ENCODE measurements around the gene SLC3A2. TPM values are rescaled to one million over a fixed set of nuclear protein-coding genes. Genes with fewer than 3 reads are reported as not detected.
A peak's percentile ranks its signal among the peaks of the same experiment; 100 is the strongest.

The SLC3A2 gene
- total and polyA plus RNA-seq, 2 of the 13 experiments (the other 11 are each of a cell fraction or from before 2014, with no cell fraction given) = 213 to 226 TPM

DNA sequence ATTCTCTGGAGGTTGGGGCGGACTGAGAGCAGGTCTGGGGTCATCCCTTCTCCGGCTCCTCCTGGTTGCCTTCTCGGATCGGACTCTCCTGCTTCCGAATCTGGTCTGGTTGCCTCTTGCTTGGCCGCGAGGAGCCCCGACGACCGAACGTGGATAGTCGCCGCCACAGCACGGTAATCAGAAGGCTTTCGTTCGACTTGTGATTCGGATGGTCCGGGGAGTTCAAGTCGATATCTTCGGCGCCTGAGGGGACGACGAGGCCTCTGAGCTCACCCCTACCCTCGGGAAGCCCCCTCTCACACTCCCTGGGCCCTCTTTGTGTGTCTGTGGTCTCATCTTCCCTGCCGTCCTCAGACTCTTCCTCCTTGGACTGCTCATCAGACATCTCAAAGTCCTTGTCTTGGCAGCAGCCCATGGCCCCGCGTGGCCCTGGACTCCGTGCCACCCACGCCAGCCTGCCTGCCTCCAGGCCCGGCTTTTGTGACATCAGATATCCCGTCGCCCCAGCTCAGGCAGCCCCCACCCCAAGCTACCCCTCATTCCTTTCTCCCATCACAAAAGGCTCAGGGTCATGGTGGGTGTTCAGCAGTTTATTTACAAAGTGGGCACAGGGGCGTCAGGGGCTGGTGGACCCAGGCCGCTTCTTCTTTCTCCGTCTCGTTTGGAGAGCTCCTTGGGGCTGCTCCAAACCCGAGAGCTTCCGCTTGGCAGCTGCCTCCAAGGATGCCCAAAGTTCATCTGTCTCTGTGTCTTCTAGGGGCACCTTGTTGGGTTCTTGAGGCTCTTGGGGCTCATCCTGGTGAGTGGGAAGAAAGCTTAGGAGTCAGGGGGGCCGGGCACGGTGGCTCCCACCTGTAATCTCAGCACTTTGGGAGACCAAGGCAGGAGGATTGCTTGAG is 48.1 kb upstream of the SLC3A2 start, which contains the start of gene TEX54 (continued):
- TF ChIP-seq, protein P1, sequence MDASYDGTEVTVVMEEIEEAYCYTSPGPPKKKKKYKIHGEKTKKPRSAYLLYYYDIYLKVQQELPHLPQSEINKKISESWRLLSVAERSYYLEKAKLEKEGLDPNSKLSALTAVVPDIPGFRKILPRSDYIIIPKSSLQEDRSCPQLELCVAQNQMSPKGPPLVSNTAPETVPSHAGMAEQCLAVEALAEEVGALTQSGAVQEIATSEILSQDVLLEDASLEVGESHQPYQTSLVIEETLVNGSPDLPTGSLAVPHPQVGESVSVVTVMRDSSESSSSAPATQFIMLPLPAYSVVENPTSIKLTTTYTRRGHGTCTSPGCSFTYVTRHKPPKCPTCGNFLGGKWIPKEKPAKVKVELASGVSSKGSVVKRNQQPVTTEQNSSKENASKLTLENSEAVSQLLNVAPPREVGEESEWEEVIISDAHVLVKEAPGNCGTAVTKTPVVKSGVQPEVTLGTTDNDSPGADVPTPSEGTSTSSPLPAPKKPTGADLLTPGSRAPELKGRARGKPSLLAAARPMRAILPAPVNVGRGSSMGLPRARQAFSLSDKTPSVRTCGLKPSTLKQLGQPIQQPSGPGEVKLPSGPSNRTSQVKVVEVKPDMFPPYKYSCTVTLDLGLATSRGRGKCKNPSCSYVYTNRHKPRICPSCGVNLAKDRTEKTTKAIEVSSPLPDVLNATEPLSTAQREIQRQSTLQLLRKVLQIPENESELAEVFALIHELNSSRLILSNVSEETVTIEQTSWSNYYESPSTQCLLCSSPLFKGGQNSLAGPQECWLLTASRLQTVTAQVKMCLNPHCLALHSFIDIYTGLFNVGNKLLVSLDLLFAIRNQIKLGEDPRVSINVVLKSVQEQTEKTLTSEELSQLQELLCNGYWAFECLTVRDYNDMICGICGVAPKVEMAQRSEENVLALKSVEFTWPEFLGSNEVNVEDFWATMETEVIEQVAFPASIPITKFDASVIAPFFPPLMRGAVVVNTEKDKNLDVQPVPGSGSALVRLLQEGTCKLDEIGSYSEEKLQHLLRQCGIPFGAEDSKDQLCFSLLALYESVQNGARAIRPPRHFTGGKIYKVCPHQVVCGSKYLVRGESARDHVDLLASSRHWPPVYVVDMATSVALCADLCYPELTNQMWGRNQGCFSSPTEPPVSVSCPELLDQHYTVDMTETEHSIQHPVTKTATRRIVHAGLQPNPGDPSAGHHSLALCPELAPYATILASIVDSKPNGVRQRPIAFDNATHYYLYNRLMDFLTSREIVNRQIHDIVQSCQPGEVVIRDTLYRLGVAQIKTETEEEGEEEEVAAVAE (CRISPR knock-in tag; IDR thresholded peaks at IDR 0.05; ENCODE audit: borderline replicate concordance) = no peak
- TF ChIP-seq MAFG (CRISPR knock-in tag; IDR thresholded peaks at IDR 0.05) (no peak), HNRNPH1 (optimal IDR thresholded peaks at IDR 0.05; ENCODE audit: low read depth, low read length) (no peak), ARID4A (CRISPR knock-in tag; IDR thresholded peaks at IDR 0.05; ENCODE audit: borderline replicate concordance) (0 out of 2 replicates have a peak, but pooled peaks have one; percentile 5), MXD1 (CRISPR knock-in tag; IDR thresholded peaks at IDR 0.05) (no peak), ZNF256 (CRISPR knock-in tag; conservative IDR thresholded peaks at IDR 0.05) (0 out of 2 replicates have a peak, but pooled peaks have one; percentile 33)
- TF ChIP-seq, protein P2, sequence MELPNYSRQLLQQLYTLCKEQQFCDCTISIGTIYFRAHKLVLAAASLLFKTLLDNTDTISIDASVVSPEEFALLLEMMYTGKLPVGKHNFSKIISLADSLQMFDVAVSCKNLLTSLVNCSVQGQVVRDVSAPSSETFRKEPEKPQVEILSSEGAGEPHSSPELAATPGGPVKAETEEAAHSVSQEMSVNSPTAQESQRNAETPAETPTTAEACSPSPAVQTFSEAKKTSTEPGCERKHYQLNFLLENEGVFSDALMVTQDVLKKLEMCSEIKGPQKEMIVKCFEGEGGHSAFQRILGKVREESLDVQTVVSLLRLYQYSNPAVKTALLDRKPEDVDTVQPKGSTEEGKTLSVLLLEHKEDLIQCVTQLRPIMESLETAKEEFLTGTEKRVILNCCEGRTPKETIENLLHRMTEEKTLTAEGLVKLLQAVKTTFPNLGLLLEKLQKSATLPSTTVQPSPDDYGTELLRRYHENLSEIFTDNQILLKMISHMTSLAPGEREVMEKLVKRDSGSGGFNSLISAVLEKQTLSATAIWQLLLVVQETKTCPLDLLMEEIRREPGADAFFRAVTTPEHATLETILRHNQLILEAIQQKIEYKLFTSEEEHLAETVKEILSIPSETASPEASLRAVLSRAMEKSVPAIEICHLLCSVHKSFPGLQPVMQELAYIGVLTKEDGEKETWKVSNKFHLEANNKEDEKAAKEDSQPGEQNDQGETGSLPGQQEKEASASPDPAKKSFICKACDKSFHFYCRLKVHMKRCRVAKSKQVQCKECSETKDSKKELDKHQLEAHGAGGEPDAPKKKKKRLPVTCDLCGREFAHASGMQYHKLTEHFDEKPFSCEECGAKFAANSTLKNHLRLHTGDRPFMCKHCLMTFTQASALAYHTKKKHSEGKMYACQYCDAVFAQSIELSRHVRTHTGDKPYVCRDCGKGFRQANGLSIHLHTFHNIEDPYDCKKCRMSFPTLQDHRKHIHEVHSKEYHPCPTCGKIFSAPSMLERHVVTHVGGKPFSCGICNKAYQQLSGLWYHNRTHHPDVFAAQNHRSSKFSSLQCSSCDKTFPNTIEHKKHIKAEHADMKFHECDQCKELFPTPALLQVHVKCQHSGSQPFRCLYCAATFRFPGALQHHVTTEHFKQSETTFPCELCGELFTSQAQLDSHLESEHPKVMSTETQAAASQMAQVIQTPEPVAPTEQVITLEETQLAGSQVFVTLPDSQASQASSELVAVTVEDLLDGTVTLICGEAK (IDR thresholded peaks at IDR 0.05) = no peak
- TF ChIP-seq, protein P2 (CRISPR knock-in tag; IDR thresholded peaks at IDR 0.05) = no peak
